NCI-H1417 treated with DMSO at 0.1 percent for 48 hours (cell line): Measurements from ENCODE around the gene ARSD.
"Not testable (repeated sequence)": the region's sequence is repeated elsewhere in the genome, so short reads cannot be mapped to it uniquely, and the experiment has no call there.

Experiments used
- DNase-seq: peaks from one replicate; lab custom pipeline; 2025; lab: John Stamatoyannopoulos, UW

ARSD gene, protein sequence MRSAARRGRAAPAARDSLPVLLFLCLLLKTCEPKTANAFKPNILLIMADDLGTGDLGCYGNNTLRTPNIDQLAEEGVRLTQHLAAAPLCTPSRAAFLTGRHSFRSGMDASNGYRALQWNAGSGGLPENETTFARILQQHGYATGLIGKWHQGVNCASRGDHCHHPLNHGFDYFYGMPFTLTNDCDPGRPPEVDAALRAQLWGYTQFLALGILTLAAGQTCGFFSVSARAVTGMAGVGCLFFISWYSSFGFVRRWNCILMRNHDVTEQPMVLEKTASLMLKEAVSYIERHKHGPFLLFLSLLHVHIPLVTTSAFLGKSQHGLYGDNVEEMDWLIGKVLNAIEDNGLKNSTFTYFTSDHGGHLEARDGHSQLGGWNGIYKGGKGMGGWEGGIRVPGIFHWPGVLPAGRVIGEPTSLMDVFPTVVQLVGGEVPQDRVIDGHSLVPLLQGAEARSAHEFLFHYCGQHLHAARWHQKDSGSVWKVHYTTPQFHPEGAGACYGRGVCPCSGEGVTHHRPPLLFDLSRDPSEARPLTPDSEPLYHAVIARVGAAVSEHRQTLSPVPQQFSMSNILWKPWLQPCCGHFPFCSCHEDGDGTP

DNA sequence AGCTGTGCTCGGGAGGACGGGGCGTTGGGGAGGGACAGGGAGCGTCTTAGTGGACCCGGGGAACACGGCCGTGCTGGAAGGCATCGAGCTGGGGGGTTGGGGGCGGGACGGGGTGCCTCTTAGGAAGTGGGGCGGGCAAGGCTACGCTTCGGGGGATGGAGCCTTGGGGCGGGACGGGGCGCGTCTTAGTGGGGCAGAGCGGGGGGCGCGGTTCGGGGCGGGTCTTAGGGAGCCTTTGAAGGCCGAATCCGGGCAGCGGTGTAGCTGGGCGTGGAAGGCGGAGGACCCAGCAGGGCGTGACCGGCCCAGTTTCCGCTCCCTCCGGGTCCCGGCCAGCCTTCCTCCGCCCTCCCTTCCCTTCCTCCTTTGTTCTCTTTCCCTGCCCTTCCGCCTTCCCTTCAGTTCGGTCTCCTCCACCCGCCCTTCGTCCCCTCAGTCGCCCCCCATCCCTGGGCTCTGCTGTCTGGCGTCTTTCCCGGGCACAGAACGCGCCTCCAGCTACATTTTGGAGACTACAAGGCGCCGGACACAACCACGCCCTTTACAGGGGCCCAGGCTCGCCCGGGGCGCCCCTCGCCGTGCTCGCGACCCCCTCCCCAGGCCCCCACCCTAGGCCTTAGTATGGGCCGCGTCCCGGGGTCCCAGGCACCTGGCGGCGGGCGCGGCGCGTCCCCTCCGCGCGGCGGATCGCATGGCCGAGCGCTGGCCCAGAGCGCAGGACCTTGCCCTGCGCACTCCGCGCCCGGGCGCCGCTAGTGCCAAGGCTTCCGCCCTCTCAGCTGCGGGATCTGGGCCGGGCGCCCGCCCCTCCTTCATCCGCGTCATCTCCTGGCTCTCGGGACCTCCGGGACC lies at the start of gene ARSD:
Gene ARSD, minus strand, starts transcription at position 757 of the 852 bp plus-strand sequence. Its CDS starts 64 bp downstream, at position 693.
- no peak for DNase-seq

DNA sequence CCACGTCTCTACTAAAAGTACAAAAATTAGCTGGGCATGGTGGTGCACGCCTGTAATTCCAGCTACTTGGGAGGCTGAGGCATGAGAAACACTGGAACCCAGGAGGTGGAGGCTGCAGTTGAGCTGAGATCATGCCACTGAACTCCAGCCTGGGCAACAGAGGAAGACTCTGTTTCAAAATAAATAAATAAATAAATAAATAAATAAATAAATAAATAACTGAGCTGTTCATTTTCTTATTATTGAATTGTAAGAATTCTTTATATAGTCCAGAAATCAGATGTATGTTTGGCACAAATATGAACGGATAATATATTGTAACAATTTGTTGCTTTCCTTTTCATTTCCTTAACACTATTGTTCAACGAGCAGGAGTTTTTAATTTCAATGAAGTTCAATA lies 49.5 kb upstream of the ARSD start:
- DNase-seq = not testable (repeated sequence)

GRCh38 chrX:2974961-2975360 lies 45.8 kb upstream of the ARSD start:
- DNase-seq = no peak

GRCh38 chrX:2972391-2972790 lies 43.3 kb upstream of the ARSD start:
- no peak for DNase-seq

DNA sequence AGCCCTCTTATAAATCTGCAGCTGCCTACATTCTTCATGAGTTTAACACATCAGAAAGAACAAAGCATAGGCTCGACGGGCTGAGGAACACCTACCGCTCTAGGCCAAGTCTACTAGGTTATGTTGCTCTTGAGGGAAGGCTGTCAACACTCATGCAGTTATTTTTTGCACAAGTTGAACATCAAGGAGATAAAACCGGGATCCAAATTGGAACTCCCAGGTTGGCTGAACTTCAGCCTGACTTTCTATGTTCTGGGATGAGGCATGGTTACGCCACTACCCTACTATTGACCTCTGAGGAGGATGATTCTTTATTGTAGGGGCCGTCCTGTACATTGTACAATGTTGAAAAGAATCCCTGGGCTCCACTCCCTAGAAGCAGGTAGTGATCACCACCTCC lies 39.9 kb upstream of the ARSD start:
- DNase-seq = no peak

- DNase-seq = no peak
These were observed 39.1 kb upstream of the ARSD start for GRCh38 chrX:2967998-2968909.

GRCh38 chrX:2967584-2967983 lies 38.4 kb upstream of the ARSD start:
- no peak for DNase-seq

- DNase-seq = no peak
These were observed 37.9 kb upstream of the ARSD start for GRCh38 chrX:2967012-2967411.

DNA sequence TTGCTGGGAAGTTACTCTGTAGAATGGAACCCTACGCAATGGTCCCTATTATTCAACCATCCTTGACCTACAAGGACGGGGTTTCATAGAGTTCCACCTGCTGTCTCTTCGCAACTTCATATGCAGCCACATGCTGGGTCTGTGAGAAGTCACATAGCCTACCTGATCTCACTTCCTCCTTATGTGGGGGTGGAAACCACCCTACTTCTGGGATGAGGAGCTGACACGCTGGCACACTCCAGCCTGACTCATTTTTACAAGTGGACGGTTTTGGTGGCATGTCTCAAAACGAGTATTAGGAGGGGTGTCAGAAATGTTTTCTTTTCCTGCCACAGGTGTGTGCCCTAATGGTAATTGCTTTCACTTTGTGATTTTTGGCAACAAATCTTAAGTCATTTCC lies 36.8 kb upstream of the ARSD start:
- no peak for DNase-seq

DNA sequence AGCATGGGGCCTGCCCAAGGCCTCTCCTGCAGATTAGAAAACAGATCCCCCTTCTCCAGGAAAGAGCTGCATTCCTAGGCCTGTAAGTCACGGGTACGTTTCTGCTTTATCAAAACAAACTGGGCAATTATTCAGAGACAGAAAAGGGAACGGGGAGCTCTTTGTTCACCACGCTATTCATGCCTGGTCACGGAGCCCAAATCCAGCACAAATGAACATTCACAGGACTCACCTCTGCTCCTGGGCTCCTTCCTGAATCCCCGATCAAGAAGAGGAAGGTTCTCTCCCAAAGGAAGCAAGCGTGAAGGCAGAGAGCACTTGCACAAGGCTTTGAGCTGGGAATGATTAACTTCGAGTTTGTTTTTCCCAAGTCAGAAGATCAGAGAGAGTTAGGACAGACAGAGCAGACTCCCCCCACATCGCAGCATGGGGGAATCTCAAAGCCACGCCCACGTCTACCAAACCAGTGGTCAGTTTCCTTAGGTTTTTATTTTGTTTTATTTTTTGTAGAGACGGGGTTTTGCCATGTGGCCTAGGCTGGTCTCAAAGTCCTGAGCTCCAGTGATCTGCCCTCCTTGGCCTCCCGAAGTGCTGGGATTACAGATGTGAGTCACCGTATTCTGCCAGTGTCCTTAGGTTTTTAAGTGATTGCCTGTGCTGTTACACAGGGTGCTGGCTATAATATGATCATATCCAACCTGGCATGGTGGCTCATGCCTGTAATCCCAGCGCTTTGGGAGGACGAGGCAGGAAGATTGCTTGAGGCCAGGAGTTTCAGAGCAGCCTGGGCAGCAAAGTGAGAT lies 35.1 kb upstream of the ARSD start:
- not testable (repeated sequence) for DNase-seq

DNA sequence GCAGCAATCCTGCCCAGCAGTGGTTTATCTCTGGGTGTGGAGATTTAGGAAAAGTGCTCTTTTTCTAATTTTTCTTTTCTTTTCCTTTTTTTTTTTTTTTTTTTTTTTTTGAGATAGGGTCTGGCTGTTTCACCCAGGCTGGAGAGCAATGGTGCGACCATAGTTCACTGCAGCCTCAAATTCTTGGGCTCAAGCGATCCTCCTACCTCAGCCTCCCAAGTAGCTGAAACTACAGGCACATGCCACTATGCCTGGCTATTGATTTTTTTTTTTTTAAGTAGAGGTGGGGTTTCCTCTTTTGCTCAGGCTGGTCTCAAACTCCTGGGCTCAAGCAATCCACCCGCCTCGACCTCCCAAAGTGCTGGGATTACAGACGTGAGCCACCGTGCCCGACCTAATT lies 34.3 kb upstream of the ARSD start:
- not testable (repeated sequence) for DNase-seq

GRCh38 chrX:2962381-2962780 lies 33.2 kb upstream of the ARSD start:
- no peak for DNase-seq

- DNase-seq = no peak
These were observed 31.8 kb upstream of the ARSD start for GRCh38 chrX:2960861-2961515.

GRCh38 chrX:2958199-2958598 lies 29.1 kb upstream of the ARSD start:
- DNase-seq = no peak

DNA sequence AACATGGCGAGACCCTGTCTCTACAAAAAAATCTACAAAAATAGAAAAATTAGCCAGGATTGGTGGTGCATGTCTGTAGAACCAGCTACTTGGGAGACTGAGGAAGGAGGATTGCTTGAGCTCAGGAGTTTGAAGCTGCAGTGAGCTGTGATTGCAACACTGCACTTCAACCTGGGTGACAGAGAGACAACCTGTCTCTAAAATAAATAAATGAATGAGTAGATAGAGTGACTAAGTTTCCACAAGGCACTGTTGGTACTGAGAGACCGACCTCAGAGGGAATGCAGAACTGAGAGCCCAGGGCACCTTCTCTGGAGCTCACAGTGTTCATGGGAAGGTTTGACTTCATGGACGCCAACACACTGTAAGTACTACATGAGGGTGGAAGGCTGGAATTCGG lies 26.7 kb upstream of the ARSD start:
- DNase-seq = no peak

DNA sequence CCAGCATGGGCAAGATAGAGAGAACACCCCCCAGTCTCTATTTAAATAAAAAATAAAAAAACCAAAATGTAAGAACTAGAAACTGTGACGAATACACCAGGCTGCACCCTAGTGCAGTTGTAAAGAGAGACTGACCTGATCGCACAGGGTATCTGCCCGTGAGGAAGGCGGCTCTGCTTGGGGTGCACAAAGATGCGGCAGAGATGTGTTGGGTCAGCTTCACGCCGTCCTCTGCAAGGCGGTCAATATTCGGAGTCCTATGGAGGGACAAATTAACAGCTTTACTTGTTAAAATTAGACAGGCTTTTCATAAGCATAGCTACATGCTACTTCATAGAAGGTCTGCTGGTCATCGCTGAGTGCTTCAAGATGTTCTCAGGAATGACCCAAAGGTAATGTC lies 26.1 kb upstream of the ARSD start:
- no peak for DNase-seq

DNA sequence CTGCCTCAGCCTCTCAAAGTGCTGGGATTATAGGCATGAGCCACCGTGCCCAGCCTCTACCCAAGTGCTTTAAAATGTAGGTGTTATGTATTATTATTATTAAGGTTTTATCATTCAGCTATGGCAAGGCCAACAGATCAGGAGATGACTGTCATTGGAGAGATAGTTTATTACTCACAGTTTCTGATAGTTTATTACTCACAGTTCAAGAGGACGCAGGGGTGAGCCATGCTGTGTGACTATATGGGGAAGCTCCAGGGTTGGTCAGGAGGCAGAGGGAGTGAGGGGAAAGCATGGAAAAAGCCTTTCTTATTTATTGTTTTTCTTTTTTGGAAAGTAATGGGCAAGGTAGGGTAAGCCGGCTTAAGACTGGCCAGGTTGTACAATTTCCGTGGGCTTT lies 25.4 kb upstream of the ARSD start:
- DNase-seq = no peak

DNA sequence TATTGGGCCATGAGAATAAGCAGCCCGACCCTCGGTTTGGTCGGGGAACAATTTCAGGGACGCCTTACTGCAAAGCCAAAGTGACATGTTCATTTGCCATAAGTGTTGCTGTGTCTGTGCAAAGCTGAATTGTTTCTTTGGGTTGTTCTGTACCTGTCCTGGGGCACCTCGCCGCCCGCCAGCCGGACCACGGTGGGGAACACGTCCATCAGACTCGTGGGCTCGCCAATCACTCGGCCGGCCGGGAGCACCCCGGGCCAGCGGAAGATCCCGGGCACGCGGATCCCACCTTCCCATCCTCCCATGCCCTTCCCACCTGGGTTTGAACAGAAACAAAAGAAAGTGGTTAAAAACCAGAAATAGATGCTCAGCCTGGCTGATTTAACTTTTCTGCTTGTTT lies 8.8 kb upstream of the ARSD start:
- DNase-seq = not testable (repeated sequence)

- no peak for DNase-seq
These were observed 5.9 kb upstream of the ARSD start for GRCh38 chrX:2934715-2935710.
